Right lobe of liver (tissue), 4 donors: ENCODE measurements around the gene DAD1.

Experiments
- CTCF ChIP-seq, 4 donors: fragments of 200-600 bp in 3 of 4; fragments of 450-650 bp in 1 of 4; IDR thresholded peaks; one replicate each; pipeline versions ENCODE4 v1.5.1 to v1.8.0; 2016 to 2022; ENCODE audit warnings: antibody characterized with exemption in 4 of 4, mild to moderate bottlenecking in 2 of 4
- POLR2A ChIP-seq: fragments of 450-650 bp; IDR thresholded peaks from one replicate; pipeline ENCODE4 v1.6.1; 2017; ENCODE audit warnings: antibody characterized with exemption, mild to moderate bottlenecking
- donor health status: DM: no; HTN: no; CAD: no.
- donor health status: DM: no; HTN: no; CAD: no.
- donor health status: DM: no; HTN: yes; CAD: no.

- TF ChIP-seq POLR2A: no peak
- TF ChIP-seq CTCF (IDR thresholded peaks at IDR 0.05): no peak
Observed at GRCh38 chr14:22535916-22536315, 53.1 kb downstream of the DAD1 start.
